Muscle of back (tissue), 11 donors: ENCODE measurements around the gene ADAT2. TPM values are rescaled to one million over a fixed set of nuclear protein-coding genes. Genes with fewer than 3 reads are reported as not detected.

Experiments used
- DNase-seq, 3 donors: peaks; one replicate each; pipeline versions ENCODE4 v3.0.0 to v3.0.0-alpha.2; 2013
- polyA plus RNA-seq, 10 donors: library from polyadenylated mRNA; unstranded; fragments of 120-200 nt; gene quantifications; one replicate each; pipeline ENCODE4 v1.2.1, GENCODE V29; 2013; ENCODE audit not compliant: insufficient read length in 10 of 10

Gene ADAT2
- polyA plus RNA-seq, 10 donors = 4.9 to 22.7 (median 9.2) TPM

DNA sequence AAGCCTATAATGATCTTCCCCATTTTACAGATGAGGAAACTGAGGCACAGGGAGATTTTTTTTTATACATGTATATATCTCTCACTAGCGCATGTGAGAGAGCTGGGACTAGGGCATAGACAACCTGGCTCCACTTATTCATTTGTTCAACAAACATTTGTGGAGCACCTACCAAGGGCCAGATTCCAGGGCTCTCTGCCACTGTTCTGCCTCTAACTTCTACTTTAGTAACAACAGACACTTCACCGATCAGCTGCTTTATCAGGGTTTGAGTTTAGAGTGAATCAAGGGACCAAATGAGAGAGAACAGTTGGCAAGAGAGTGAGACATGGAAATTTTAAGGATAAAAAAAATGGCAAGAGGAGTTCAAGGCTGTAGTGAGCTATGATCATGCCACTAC is 7.4 kb downstream of the ADAT2 start:
- no peak for DNase-seq

- no peak for DNase-seq
These were observed 8.6 kb downstream of the ADAT2 start for GRCh38 chr6:143441680-143442545.

- no peak for DNase-seq
These were observed 9.5 kb downstream of the ADAT2 start for GRCh38 chr6:143441010-143441409.

- DNase-seq = no peak
These were observed 17.9 kb downstream of the ADAT2 start for GRCh38 chr6:143432588-143432987.

- DNase-seq = no peak
These were observed 19.3 kb downstream of the ADAT2 start for GRCh38 chr6:143431226-143431625.

DNA sequence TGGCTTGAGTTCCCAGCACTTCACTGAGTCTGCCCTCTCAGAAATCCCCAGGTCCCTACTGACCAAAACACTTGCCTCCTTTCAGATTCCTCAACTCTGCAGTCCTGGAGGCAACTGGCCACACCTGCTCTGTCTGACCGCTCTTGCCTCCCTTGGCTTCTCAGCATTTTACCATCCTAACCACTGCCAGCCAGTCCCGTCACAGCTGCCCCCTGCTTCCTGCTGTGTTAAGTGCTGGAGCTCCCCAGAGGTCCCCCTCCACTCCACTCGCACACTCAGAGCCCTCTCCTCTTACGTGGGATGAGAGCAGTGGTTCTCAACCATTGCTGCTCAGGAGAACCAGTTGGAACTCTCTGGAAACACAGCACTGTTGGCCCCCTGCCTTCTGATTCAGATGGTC is 20.5 kb downstream of the ADAT2 start:
- no peak for DNase-seq

DNA sequence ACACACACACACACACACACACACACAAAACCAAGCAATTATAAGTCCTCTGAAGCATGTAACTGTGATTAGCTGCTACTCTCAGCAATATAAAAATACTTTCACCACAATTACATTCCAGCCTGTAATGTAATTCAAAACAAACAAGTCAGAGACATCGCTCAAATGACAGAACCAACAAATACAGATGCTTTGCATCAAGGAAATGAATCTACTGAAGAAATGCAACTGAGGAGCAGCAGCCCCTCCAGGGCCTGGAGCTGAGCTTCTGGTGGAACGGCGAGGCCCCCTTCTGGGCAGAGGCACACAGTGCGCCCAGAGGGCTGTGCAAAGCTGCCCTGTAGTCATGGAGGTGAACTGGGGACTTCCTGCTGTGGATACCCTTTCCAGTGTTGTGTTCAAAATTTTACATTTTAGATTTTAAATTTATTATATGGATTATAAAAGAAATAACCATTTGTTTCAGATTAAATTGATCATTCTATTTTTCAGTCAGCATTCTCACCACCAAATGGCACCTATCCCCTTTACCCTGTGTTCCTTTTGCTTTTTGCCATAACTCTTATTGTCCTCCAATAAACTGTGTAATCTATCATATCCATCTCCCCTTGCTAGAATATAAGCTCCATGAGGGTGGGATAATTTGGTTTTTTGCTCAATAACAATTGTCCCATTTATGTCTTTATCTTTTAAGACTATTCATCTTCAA is 23.2 kb downstream of the ADAT2 start:
- peak; percentile 82 to 88 (median 85) for DNase-seq

DNA sequence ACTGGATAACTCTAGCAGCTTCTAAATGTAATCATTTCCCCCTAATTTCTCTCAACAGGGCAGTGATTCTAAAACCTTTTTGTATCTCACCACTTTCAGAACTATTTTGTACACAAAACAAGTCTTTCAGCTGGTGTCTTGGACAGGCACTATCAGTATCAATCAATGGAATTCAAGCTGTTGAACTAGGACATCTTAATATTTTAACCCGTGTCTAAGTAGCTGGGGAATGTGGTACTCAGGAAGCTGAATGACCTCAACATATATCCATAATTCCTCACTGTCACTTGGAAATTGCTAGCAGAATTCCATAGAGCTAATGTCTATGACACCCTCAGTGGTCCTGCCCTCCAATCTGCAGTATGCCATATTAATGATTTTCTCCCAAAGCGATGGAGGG is 24.5 kb downstream of the ADAT2 start:
- no peak for DNase-seq

GRCh38 chr6:143419526-143419925 is 31.0 kb downstream of the ADAT2 start:
- no peak for DNase-seq

DNA sequence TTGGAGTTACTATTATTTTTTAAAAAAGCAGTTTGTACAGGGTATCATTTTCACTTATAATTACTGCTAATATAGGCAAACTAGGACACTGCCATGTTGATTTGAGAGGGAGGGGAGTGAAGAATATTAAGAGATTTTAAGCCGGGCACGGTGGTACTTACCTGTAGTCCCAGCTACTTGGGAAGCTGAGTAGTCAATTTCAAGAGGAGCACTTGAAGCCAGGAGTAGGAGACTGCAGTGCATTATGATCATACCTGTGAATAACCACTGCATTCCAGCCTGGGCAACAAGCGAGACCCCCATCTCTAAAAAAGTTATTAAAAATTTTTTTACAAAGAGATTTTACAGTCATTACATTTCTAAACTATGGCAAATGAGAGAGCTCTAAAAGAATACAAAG is 35.7 kb downstream of the ADAT2 start:
- no peak for DNase-seq

- DNase-seq = no peak
These were observed 39.6 kb downstream of the ADAT2 start for GRCh38 chr6:143410859-143411270.

GRCh38 chr6:143408787-143409162 is 41.7 kb downstream of the ADAT2 start:
- no peak for DNase-seq

DNA sequence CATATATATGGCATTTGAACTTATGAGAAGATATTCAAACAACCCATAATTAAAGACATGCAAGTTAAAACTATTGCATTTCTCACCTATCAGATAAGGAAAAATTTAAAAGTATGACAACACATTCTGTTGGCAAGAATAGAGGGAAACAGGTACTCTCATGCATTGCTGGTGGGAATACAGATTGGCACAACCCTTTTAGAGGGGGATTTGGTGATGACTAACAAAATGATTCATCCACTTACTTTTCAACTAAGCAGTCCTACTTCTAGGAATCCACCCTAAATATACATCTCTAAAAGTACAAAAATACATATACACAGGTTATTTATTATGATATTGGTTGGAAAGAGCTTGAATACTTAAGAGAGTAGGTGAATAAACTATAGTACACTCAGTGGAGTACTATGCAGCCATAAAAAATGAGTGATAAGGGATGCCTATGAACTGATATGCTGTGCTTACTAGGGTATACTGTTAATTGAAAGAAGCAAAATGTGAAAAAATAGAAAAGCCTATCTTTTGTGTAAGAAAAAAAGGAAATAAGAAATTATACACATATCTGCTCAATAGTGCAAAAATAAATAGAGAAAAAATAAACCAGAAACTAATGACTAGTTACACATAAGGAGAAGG is 42.2 kb downstream of the ADAT2 start:
- no peak for DNase-seq

- DNase-seq = no peak
These were observed 43.8 kb downstream of the ADAT2 start for GRCh38 chr6:143406673-143407072.

- DNase-seq = peak in 1 of 3 donors; percentile 63
These were observed 44.9 kb downstream of the ADAT2 start for GRCh38 chr6:143405373-143406154.

DNA sequence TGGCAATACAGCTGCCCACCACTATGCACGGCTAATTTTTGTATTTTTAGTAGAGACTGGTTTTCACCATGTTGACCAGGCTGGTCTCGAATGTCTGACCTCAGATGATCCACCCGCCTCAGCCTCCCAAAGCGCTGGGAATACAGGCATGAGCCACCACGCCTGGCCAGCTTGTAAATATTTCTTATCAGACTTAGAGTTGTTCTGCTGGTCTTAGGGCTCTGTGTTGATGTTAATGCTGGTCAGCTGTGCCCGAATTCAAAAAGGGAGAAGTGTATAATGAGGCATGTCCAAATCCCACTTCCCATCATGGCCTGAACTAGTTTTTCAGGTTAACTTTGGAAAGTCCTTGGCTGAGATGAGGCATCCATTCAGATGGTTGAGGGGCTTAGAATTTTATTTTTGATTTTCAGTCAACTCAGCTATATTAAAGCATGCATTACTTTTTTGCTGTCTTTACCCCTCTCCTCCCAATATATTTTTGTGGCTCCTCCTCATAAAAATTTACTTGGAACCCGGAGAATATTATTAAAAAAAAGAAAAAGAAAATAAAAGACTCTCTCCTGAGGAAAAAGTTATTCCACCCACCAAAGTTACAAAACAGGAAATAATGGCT is 47.7 kb downstream of the ADAT2 start:
- DNase-seq = no peak

GRCh38 chr6:143401636-143402370 is 48.7 kb downstream of the ADAT2 start:
- DNase-seq = no peak

DNA sequence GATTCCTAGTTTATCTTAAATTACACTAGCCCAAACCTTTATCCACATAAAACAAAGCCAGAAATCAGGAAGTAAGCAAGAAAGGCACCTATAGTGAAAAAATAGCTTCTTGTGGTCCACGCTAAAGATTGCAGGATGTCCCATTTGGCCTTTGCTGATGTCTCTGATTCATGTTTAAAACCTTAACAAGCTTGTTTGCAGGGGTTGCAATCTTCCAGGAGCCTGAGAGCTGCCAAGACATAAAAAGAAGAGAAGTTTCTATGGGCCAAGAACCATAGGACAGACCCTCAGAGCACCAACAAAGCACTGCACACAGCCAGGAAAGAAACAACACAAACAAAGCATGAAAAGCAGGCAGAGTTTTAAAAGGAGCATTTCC is 49.4 kb downstream of the ADAT2 start:
- no peak for DNase-seq

DNA sequence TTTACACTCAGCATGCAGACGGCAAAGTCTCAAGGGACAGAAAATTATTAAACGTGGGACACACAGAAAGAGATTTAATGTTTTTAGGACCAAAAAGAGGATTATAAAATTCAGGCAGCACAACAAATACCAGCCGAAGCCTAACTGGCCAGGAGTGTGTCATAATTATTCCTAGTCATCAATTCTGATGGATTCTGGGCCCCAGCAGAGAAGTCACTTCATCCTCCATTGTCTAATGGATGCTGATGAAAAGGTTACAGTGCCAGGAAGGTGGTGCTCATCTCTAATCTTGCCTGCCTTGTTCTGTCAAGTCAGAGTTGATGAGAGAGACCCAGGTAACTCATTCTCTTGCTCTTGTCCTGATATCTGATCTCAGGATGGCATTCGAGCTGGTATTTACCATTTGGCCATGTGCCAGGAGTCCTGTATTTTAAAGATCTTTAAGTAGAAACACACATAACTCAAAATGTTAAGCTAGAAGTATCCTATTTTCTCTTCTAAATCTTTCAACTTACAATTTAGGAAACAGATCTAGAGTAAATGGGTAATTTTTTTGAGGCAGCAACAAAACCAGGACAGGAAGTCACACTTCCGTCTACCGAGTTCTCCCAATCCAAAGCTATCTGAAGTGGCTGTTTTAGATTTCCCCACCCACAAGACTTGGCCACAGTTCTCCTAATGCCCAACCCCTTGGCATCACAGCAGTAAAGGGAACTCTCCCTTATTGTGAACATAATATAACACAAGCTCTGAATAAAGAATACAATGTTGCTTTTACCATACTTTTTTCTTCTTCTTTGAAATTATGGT is 50.0 kb downstream of the ADAT2 start:
- DNase-seq = peak in 2 of 3 donors; percentile 14 to 43

DNA sequence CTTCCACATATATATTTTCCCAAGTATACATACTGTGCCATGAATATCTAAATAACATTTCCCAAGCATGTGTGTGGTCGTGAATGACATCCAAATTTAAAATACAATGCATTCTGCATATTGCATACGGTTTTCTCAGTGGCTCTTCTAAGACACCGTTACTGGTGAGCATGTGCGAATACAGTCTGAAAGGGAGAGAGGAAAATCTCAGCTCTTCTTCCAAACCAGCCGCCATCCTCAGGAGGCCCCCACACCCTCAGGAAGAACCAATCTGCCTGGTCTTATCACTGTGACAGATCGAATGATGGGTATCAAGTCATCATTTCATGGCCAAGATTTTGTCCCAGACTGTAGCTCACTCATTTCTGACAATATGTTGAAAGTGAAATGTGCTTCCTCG is 50.7 kb downstream of the ADAT2 start:
- peak in 2 of 3 donors; percentile 49 to 71 for DNase-seq
